ENCODE results near the gene WDR49.

The WDR49 gene

DNA sequence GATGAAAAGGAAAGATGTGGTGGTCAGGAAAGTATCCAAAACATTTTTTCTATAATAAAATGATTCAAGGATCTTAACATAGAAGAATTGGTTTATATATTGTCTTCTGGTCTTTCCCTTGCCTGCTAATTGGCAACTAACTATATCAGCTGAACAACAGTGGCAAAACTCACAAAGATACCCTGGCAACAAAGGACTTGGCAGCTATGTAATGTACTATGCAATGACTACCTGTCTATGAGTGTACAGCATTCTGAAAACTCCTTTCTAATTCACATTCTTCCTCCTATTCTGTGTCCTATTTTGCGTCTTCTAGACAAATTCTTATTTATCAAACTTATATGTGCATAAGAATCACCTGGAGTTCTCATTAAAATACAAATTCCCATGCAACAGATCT, 164.2 kb downstream of the WDR49 start:
- no peak overlapping the region for H3K4me3 ChIP-seq (ENCODE audit: low read length)
- no peak for TF ChIP-seq ZNF274 (IDR thresholded peaks at IDR 0.05; ENCODE audit: low read depth, low read length)

GRCh38 chr3:167487556-167487955, 166.2 kb downstream of the WDR49 start:
- no peak overlapping the region for H3K4me3 ChIP-seq (ENCODE audit: low read length)
- TF ChIP-seq ZNF274 (IDR thresholded peaks at IDR 0.05; ENCODE audit: low read depth, low read length), result no peak

GRCh38 chr3:167484551-167484950, 169.2 kb downstream of the WDR49 start:
- no peak overlapping the region for H3K4me3 ChIP-seq (ENCODE audit: low read length)
- no peak for TF ChIP-seq ZNF274 (IDR thresholded peaks at IDR 0.05; ENCODE audit: low read depth, low read length)

- H3K4me3 ChIP-seq (ENCODE audit: low read length), result no peak overlapping the region
- TF ChIP-seq ZNF274 (IDR thresholded peaks at IDR 0.05; ENCODE audit: low read depth, low read length), result no peak
Measured at GRCh38 chr3:167483708-167484475, 169.8 kb downstream of the WDR49 start.

DNA sequence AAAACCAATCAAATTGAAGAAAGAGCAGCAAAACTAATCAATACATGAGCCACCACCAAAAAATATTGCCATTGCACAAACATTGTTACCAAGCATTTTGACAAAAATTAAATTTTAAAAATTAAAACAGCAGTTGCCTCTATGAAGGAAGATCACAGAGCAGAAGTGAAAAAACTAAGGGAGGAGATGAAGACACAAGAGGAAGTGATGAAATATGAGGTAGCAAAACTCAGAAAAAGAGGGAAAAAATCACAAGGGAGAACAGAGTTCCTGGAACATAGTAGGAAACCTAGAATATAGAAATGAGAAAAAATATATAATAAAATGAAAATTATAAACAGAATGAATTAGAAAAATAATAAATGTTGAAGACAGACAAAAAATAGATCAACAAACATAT, 172.6 kb downstream of the WDR49 start:
- TF ChIP-seq ZNF274 (IDR thresholded peaks at IDR 0.05; ENCODE audit: low read depth, low read length), result no peak
- no peak overlapping the region for H3K4me3 ChIP-seq (ENCODE audit: low read length)

DNA sequence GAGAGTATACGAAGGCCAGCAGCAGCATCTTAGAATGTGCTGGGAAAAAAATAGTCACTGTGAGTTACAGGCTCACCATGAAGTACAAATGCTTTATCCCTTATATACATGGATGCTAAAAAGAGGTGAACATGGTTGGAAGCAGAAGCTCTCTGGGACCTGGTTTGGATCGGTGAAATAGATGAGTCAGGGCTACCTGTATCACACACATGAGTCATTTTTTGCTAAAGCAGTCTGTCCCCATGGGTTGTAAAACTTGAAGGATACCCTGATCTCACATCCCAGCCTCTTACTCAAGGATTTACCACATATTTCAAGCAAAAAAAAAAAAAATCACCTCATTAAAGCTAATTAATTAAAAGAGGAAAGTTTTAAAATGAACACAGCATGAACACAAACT, 173.0 kb downstream of the WDR49 start:
- H3K4me3 ChIP-seq (ENCODE audit: low read length), result no peak overlapping the region
- no peak for TF ChIP-seq ZNF274 (IDR thresholded peaks at IDR 0.05; ENCODE audit: low read depth, low read length)

- H3K4me3 ChIP-seq (ENCODE audit: low read length), result no peak within 1 kb of the TSS
- TF ChIP-seq ZNF274 (IDR thresholded peaks at IDR 0.05; ENCODE audit: low read depth, low read length), result no peak
Measured at GRCh38 chr3:167473863-167474262, 179.9 kb downstream of the WDR49 start, which contains the start of gene SERPINI2. TSS of gene SERPINI2 (minus strand) at chr3:167474042. CDS start at chr3:167471834, 2,208 bp downstream.

DNA sequence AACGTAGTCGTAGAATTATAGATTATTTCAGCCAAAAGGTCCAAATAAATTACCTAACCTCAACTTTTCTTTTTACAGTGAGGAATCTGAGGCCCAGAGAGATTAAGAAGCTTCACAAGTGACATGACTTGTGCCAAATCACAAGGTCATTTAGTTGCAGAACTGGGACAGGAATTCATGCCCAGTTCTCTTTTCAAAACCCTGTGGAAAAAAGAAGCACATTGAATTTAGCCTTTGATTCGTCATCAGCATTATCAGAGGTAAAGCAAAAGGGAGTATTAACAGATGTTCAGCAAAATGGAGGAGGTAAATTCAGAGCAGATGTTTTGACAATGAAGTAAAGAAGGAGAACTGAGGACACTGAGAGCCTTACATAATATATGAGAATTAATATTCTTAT, 184.4 kb downstream of the WDR49 start:
- no peak for TF ChIP-seq ZNF274 (IDR thresholded peaks at IDR 0.05; ENCODE audit: low read depth, low read length)

GRCh38 chr3:167467848-167468611, 185.7 kb downstream of the WDR49 start:
- H3K4me3 ChIP-seq (ENCODE audit: low read length), result no peak overlapping the region
- TF ChIP-seq ZNF274 (IDR thresholded peaks at IDR 0.05; ENCODE audit: low read depth, low read length), result no peak

More for the DNA sequence above, 184.4 kb downstream of the WDR49 start:
- no peak overlapping the region for H3K4me3 ChIP-seq (ENCODE audit: low read length)

GRCh38 chr3:167466966-167467365, 186.8 kb downstream of the WDR49 start:
- H3K4me3 ChIP-seq (ENCODE audit: low read length), result no peak overlapping the region
- no peak for TF ChIP-seq ZNF274 (IDR thresholded peaks at IDR 0.05; ENCODE audit: low read depth, low read length)

DNA sequence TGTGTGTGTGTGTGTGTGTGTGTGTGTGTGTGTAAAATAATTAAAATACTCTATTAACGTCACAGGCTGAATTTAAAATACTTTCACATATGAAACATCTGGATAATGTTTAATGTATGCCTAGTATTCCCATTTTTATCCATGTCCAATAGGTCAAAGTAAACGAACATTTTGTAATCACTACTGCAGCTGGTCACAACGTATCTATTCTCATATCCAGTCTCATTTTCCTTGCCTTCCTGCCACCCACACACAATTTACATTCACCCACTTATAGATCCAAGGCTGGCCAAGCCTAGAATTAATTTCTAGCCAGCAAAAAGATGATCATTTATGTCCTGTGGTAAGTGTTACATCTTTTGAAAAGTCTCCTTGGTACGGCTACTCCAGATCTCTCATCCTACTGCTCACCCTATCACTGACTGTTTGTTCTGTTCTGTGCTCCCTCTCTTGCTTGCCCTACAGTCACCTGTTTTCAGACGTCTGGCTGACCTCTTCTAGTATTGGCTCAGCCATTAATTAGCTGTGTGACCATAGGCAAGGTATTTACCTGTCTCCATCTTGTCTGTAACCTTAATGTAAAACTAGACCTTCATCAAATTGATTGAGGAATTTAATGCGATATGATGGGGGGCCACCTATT, 197.5 kb downstream of the WDR49 start:
- no peak for TF ChIP-seq ZNF274 (IDR thresholded peaks at IDR 0.05; ENCODE audit: low read depth, low read length)
- H3K4me3 ChIP-seq (ENCODE audit: low read length), result no peak overlapping the region

DNA sequence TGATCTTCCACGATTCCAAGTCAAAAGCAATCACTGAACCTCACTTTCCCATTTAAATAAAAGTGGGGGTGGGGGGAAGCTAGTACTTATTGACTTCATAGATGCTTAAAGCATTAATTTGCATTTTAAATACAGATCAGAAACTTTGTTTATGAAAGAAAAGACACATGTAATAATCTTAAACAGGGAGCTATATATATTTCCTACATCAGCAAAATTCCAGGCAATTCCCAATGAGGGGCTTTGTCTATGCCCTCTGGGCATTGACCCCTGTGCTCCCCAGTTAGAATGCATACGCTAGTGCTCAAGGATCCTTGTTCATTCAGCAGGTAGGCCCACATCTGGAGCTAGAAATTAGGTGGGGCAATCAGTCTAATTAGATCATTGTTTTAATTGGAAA, 199.9 kb downstream of the WDR49 start:
- H3K4me3 ChIP-seq (ENCODE audit: low read length), result no peak overlapping the region
- TF ChIP-seq ZNF274 (IDR thresholded peaks at IDR 0.05; ENCODE audit: low read depth, low read length), result no peak

DNA sequence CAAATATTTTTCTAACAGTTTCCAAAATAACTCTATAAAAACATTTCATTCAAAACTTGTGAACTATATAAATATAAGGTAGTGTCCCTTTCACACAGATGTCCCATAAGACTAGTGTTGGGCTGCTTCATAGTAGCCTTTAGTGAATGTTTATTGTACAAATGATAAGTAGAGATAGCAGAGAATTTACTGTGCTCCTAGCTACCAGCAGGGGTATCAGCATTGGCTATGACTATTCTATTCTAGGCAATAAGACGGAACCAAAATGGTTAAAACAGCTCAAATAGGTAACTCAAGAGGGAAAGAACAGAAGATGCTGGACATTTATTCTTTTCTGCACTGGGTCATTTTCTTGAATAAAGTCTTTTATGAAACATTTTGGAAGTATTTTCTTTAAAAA, 202.5 kb downstream of the WDR49 start:
- TF ChIP-seq ZNF274 (IDR thresholded peaks at IDR 0.05; ENCODE audit: low read depth, low read length), result no peak
- no peak overlapping the region for H3K4me3 ChIP-seq (ENCODE audit: low read length)

GRCh38 chr3:167450675-167451074, 203.1 kb downstream of the WDR49 start:
- no peak for TF ChIP-seq ZNF274 (IDR thresholded peaks at IDR 0.05; ENCODE audit: low read depth, low read length)
- H3K4me3 ChIP-seq (ENCODE audit: low read length), result no peak overlapping the region

GRCh38 chr3:167450195-167450594, 203.5 kb downstream of the WDR49 start:
- H3K4me3 ChIP-seq (ENCODE audit: low read length), result no peak overlapping the region
- no peak for TF ChIP-seq ZNF274 (IDR thresholded peaks at IDR 0.05; ENCODE audit: low read depth, low read length)
